Neural cell (in vitro differentiated cells): ENCODE data around the gene CYP26A1.

Experiments
- CTCF ChIP-seq: fragments of 450-650 bp; IDR thresholded peaks from 2 replicates; pipeline ENCODE4 v1.5.1; 2014; ENCODE audit warnings: antibody characterized with exemption, mild to moderate bottlenecking, moderate library complexity; ENCODE audit not compliant: poor library complexity, severe bottlenecking
- EP300 ChIP-seq: fragments of 450-650 bp; conservative IDR thresholded peaks from 2 replicates; pipeline ENCODE4 v1.6.1; 2014; ENCODE audit warnings: antibody characterized with exemption, mild to moderate bottlenecking, moderate library complexity; ENCODE audit not compliant: poor library complexity, severe bottlenecking

- TF ChIP-seq CTCF (no peak), EP300 (no peak)
These were observed 39.3 kb upstream of the CYP26A1 start for GRCh38 chr10:93034426-93034825.
